Colonic mucosa (tissue), 4 donors: ENCODE measurements around the gene CLTRN. TPM values are rescaled to one million over a fixed set of nuclear protein-coding genes. Genes with fewer than 3 reads are reported as not detected.
A peak's percentile ranks its signal among the peaks of the same experiment; 100 is the strongest.

Experiments
- DNase-seq: peaks from one replicate; pipeline ENCODE4 v3.0.0-alpha.2; 2020
- H3K27ac ChIP-seq: fragments of 200-600 bp; one replicate; pipeline ENCODE4 v1.8.0; 2021
- H3K27me3 ChIP-seq: fragments of 200-600 bp; one replicate; pipeline ENCODE4 v1.8.0; 2021
- H3K36me3 ChIP-seq: fragments of 200-600 bp; one replicate; pipeline ENCODE4 v1.8.0; 2021
- H3K4me1 ChIP-seq: fragments of 200-600 bp; one replicate; pipeline ENCODE4 v1.8.0; 2021; ENCODE audit warnings: mild to moderate bottlenecking
- H3K4me3 ChIP-seq: fragments of 200-600 bp; one replicate; pipeline ENCODE4 v1.8.0; 2021
- H3K9ac ChIP-seq, 2 donors: one replicate each; pipeline ENCODE4 v1.7.0; 2013; ENCODE audit warnings: control low read depth in 2 of 2, low read depth in 2 of 2, low read length in 2 of 2
- H3K9me3 ChIP-seq: fragments of 200-600 bp; one replicate; pipeline ENCODE4 v1.8.0; 2021
- intact Hi-C: fragments of 100-400 bp; cut with DNase I; formaldehyde crosslinking; loops from one replicate; pipeline ENCODE4 v1.14.1; 2022
- total RNA-seq, 2 donors: library from RNA; stranded (reverse); fragmentation: NEBNext Ultra II Directional in 1 of 2; extraction: Animal tissue kit (Norgen Biotek cat#: 25700) in 1 of 2; gene quantifications; one replicate each; pipeline ENCODE4 v1.2.1, GENCODE V29; 2021
- TF ChIP-seq, protein P1 (sequence below): fragments of 200-600 bp; IDR thresholded peaks from one replicate; pipeline ENCODE4 v1.8.0; 2022; ENCODE audit warnings: antibody characterized with exemption, mild to moderate bottlenecking
- donor health status: healthy.
- donor health status: DM: no; HTN: no; CAD: no.
- donor health status: DM: no; HTN: no; CAD: no.

Gene CLTRN
- total RNA-seq, 2 donors from 2014 or later = 0.35 TPM; not detected in 1

DNA sequence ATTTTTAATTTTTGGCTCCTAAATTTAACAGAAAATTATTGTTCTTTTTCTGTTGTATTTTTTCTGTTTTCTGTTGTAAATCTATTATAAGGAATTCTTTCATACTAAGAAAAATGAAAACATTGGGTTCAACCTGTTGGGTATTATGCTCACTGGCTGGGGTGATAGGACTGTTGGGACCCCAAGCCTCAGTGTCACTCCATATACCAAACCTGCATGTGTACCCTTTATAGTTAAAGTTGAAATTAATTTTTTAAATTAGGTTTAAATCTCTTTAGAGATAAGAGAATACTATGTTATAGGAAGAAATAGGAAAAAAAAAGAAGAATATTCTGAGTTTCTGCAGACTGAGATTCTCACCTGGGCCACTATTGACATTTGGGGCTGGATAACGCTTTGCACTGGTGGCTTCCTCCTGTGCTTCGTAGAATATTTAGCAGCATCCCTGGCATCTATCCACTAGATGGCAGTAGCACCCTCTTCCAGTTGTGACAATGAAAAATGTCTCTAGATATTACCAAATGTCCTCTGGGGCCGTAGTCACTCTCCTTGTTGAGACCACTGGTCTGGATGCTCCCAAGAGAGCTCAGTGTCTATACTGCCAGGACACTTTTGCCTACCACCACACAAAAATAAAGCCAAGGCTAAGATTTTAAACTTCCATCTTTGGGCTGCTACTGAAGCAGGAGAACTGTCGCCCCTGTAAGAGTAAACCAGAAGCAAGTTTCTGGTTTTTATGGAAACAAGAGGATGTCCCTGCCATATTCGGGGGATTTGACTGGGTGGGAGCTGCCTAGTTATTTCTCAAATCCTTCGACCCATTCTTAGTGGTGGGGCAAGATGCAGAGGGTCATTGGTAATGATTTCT lies 22.4 kb upstream of the CLTRN start:
- no peaks in the 10 kb centered on the region for H3K9me3 ChIP-seq
- H3K4me1 ChIP-seq = no peaks in the 10 kb centered on the region
- no peaks in the 10 kb centered on the region for H3K36me3 ChIP-seq
- H3K27ac ChIP-seq = no peak overlapping the region
- DNase-seq = peak; percentile 71
- no peak overlapping the region for H3K4me3 ChIP-seq
- TF ChIP-seq, protein P1, sequence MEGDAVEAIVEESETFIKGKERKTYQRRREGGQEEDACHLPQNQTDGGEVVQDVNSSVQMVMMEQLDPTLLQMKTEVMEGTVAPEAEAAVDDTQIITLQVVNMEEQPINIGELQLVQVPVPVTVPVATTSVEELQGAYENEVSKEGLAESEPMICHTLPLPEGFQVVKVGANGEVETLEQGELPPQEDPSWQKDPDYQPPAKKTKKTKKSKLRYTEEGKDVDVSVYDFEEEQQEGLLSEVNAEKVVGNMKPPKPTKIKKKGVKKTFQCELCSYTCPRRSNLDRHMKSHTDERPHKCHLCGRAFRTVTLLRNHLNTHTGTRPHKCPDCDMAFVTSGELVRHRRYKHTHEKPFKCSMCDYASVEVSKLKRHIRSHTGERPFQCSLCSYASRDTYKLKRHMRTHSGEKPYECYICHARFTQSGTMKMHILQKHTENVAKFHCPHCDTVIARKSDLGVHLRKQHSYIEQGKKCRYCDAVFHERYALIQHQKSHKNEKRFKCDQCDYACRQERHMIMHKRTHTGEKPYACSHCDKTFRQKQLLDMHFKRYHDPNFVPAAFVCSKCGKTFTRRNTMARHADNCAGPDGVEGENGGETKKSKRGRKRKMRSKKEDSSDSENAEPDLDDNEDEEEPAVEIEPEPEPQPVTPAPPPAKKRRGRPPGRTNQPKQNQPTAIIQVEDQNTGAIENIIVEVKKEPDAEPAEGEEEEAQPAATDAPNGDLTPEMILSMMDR = peak; percentile 82
- H3K9ac ChIP-seq = no peak overlapping the region
- H3K27me3 ChIP-seq = no peaks in the 10 kb centered on the region
- intact Hi-C loops = no loop called here

DNA sequence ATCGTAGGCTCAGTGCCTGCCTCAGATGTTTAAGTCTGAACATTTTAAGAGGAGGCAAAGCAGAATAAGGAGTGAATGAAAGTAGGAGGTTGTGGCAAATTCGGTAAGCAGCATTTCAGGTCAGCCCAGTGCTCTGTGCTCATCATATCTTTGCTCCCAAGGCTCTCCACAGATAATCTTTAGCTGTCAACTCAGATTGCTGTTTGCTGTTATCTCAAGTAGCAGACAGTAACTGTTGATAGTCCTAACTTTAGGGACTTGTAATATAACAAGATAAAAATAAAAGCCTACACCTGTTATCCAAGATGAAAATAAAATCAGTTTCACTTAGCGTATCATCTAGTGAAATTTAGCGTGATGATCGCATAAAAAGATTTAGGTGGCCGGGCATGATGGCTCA lies 18.6 kb upstream of the CLTRN start:
- no peak overlapping the region for H3K9ac ChIP-seq

DNA sequence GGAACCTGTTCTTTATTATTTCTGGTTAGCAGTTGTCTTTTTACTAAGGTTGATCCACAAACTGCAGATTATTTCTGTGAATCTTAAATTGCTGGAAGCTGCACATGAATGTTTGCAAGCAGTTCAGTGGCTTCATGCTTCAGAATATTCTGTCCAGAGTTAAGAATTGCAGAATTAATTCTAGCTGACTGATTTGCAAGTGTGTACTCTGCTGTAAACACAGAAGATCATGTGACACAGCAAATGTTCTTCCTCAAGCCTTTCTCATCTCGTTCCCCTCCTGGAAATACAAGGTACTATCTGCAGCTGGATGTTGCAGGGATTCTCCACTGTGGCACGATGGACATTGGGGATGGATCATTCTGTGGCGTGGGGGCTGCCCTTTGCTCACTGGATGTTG lies 16.8 kb upstream of the CLTRN start:
- Histone ChIP-seq H3K27me3 (no peaks in the 10 kb centered on the region), H3K27ac (no peak overlapping the region), H3K36me3 (no peaks in the 10 kb centered on the region), H3K4me1 (peaks cover 4% of the 10 kb centered on the region), H3K4me3 (no peak overlapping the region), H3K9ac (no peak overlapping the region), H3K9me3 (no peaks in the 10 kb centered on the region)
- TF ChIP-seq, protein P1 = no peak
- no peak for DNase-seq
- intact Hi-C loops = no loop called here

More for the DNA sequence above, 18.6 kb upstream of the CLTRN start:
- TF ChIP-seq, protein P1 = no peak
- intact Hi-C loops = no loop called here
- Histone ChIP-seq H3K4me3 (no peak overlapping the region), H3K27ac (no peak overlapping the region), H3K9me3 (no peaks in the 10 kb centered on the region), H3K27me3 (no peaks in the 10 kb centered on the region), H3K4me1 (no peaks in the 10 kb centered on the region), H3K36me3 (no peaks in the 10 kb centered on the region)
- DNase-seq = no peak

DNA sequence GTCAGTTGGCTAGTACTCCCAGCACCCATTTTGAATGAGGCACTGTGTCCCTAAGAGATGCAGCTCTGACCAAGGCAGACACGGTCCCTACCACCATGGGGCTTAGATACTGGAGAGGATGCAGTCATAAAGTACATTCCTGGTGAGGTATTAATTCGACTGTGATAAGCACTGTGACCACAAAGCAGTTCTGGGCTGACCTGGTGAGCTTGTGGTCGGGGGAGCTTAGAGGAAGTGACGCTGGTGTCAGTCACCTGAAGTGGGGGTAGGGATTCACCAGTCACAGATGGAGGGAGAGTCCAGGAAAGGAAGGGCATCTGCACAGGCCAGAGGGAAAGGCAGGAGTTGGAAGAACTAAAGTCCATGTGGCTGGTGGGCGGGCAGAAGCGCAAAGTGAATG lies 15.8 kb upstream of the CLTRN start:
- no peak for DNase-seq

DNA sequence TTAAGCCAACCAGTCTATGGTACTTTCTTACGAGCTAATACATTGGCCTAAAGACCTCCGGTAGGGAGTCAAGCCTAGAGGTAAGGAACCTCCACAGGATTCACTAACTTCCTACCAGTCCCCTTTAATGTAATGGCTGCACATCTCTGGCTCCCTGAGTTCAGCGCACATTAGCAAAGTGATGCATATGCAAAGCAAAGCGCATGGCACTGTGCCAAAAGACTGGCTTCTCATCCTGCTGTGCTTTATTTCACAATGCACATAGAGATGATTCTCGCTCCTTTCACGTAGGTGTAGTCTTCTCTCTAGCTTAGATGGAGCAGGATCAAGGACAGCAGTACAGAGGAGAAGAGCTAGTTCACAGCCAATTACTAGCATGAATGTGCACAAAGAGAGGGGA lies 14.6 kb upstream of the CLTRN start:
- Histone ChIP-seq H3K9ac (no peak overlapping the region), H3K4me1 (peaks cover 7% of the 10 kb centered on the region), H3K36me3 (no peaks in the 10 kb centered on the region), H3K4me3 (no peak overlapping the region), H3K27ac (no peak overlapping the region), H3K9me3 (no peaks in the 10 kb centered on the region), H3K27me3 (no peaks in the 10 kb centered on the region)
- DNase-seq = no peak
- intact Hi-C loops = no loop called here
- TF ChIP-seq, protein P1 = no peak

More for the DNA sequence above, 15.8 kb upstream of the CLTRN start:
- Histone ChIP-seq H3K9ac (no peak overlapping the region), H3K9me3 (no peaks in the 10 kb centered on the region), H3K4me3 (no peak overlapping the region), H3K27ac (no peak overlapping the region), H3K4me1 (peaks cover 7% of the 10 kb centered on the region), H3K27me3 (no peaks in the 10 kb centered on the region), H3K36me3 (no peaks in the 10 kb centered on the region)
- TF ChIP-seq, protein P1 = no peak
- intact Hi-C loops = no loop called here
